Stimulated activated CD4-positive, alpha-beta T cell treated with anti-CD3 and anti-CD28 coated beads, Interleukin-1b, Interleukin-23, amount 100 ng/mL, for 24 hours (primary cell): ENCODE results near the gene TNFRSF1A.

Source experiments
- DNase-seq, 4 experiments: peaks; one replicate each; pipeline ENCODE4 v3.0.0-alpha.2; 2020; ENCODE audit warnings: low read depth in 4 of 4, low spot score in 1 of 4

The TNFRSF1A gene

GRCh38 chr12:6279256-6279628, 62.6 kb downstream of the TNFRSF1A start:
- DNase-seq: no peak
